ENCODE results near the gene SLC9A9. TPM values are rescaled to one million over a fixed set of nuclear protein-coding genes. Genes with fewer than 3 reads are reported as not detected.

The SLC9A9 gene
- total RNA-seq, 1 experiment from 2014 or later = 1.4 TPM

DNA sequence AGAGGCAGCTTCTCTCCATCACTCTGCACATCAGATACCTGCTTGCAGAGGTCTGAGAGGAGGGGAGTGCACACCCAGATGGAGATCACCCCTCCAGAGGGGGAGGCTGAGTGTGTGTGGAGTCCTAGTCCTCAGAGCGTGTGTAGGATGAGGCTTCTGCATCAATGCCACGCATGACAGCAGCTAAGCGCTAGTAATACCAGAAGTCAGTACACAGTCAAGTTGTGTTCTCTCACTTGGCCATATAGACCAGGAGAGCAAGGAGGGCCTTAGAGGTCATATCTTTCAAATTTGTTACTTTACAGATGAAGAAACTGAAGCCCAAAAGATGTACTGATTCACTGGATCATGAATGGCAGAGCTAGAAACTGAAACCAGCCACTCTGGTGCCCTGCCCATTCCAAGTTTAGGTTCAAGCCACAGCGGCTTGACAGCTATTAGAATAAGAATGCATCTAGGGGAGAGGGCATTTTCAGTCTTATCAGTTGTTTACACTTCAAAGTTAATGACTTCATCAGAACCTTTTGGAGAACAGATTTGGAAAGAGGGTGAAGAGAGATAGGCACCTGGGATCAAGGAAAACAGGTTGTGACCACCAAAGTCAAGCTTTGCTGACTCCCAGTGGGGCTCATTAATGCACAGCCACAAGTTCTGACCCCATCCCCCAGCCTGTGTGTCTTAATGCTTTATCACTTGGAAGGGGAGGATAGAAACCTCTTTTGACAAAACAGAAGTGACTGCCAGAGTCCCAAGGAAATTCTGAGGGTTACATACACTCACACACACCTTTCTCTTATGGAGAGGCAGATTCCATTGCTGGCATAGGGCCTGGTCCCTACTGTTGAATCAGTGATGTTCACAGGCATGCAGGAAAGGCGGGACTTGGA lies 418.4 kb downstream of the SLC9A9 start:
- TF ChIP-seq EZH2 (IDR thresholded peaks at IDR 0.05; ENCODE audit: borderline replicate concordance, low read depth, low read length, poor library complexity, severe bottlenecking) (no peak), CTCF (conservative IDR thresholded peaks at IDR 0.05; ENCODE audit: low read depth, low read length) (no peak)
- BruUV-seq (replicated peaks) = no TSS peak
- intact Hi-C loops (cut with micrococcal nuclease; ENCODE audit: unreplicated experiment) = no loop called here
- no peak for DNase-seq (ENCODE audit: low spot score)
- ChIA-PET CTCF (no interaction called here), POLR2A (ENCODE audit: low non-redundant PET) (no interaction called here)
- H3K9me3 ChIP-seq (ENCODE audit: low read depth, low read length, poor library complexity, severe bottlenecking) = no peaks in the 10 kb centered on the region
- H3K27me3 ChIP-seq (replicated peaks; ENCODE audit: insufficient read depth, low read depth, low read length, poor library complexity) = no peaks in the 10 kb centered on the region
- no peak overlapping the region for H3K27ac ChIP-seq (ENCODE audit: low read depth, low read length, poor library complexity, severe bottlenecking)
- H3K4me3 ChIP-seq (ENCODE audit: low read depth, low read length, poor library complexity, severe bottlenecking) = no peak overlapping the region
- no peaks in the 10 kb centered on the region for H3K36me3 ChIP-seq (ENCODE audit: insufficient read depth, low read length, poor library complexity, severe bottlenecking)
- peaks cover 8% of the 10 kb centered on the region for H3K4me1 ChIP-seq (ENCODE audit: insufficient read depth, low read length, poor library complexity, severe bottlenecking)

DNA sequence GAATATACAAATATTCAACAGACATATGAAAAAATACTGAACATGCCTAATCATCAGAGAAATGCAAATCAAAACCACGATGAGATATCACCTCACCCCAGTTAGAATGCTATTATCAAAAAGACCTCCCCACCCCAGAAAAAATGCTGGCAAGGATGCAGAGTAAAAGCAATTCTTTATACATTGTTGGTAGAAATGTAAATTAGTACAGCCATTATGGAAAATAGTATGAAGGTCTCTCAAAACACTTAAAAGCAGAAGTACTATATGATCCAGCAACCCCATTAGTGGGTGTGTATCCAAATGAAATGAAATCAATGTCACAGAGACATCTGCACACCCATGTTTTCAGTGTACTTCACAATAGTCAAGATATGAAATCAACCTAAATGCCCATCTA lies 420.0 kb downstream of the SLC9A9 start:
- H3K27me3 ChIP-seq (replicated peaks; ENCODE audit: insufficient read depth, low read depth, low read length, poor library complexity) = no peaks in the 10 kb centered on the region
- no peaks in the 10 kb centered on the region for H3K36me3 ChIP-seq (ENCODE audit: insufficient read depth, low read length, poor library complexity, severe bottlenecking)
- DNase-seq (ENCODE audit: low spot score) = no peak
- no peaks in the 10 kb centered on the region for H3K9me3 ChIP-seq (ENCODE audit: low read depth, low read length, poor library complexity, severe bottlenecking)
- BruUV-seq (replicated peaks) = no TSS peak
- intact Hi-C loops (cut with micrococcal nuclease; ENCODE audit: unreplicated experiment) = no loop called here
- no peak overlapping the region for H3K4me3 ChIP-seq (ENCODE audit: low read depth, low read length, poor library complexity, severe bottlenecking)
- TF ChIP-seq CTCF (conservative IDR thresholded peaks at IDR 0.05; ENCODE audit: low read depth, low read length) = no peak
- no peak for TF ChIP-seq EZH2 (IDR thresholded peaks at IDR 0.05; ENCODE audit: borderline replicate concordance, low read depth, low read length, poor library complexity, severe bottlenecking)
- peaks cover 8% of the 10 kb centered on the region for H3K4me1 ChIP-seq (ENCODE audit: insufficient read depth, low read length, poor library complexity, severe bottlenecking)
- ChIA-PET POLR2A (ENCODE audit: low non-redundant PET) (no interaction called here), CTCF (no interaction called here)
- no peak overlapping the region for H3K27ac ChIP-seq (ENCODE audit: low read depth, low read length, poor library complexity, severe bottlenecking)

- no TSS peak for BruUV-seq (replicated peaks)
- ChIA-PET CTCF (no interaction called here), POLR2A (ENCODE audit: low non-redundant PET) (no interaction called here)
- Histone ChIP-seq H3K36me3 (ENCODE audit: insufficient read depth, low read length, poor library complexity, severe bottlenecking) (no peaks in the 10 kb centered on the region), H3K9me3 (ENCODE audit: low read depth, low read length, poor library complexity, severe bottlenecking) (no peaks in the 10 kb centered on the region), H3K27me3 (replicated peaks; ENCODE audit: insufficient read depth, low read depth, low read length, poor library complexity) (no peaks in the 10 kb centered on the region), H3K4me1 (ENCODE audit: insufficient read depth, low read length, poor library complexity, severe bottlenecking) (peaks cover 8% of the 10 kb centered on the region), H3K27ac (ENCODE audit: low read depth, low read length, poor library complexity, severe bottlenecking) (no peak overlapping the region), H3K4me3 (ENCODE audit: low read depth, low read length, poor library complexity, severe bottlenecking) (no peak overlapping the region)
- intact Hi-C loops (cut with micrococcal nuclease; ENCODE audit: unreplicated experiment) = no loop called here
- DNase-seq (ENCODE audit: low spot score) = no peak
- no peak for TF ChIP-seq CTCF (conservative IDR thresholded peaks at IDR 0.05; ENCODE audit: low read depth, low read length)
- no peak for TF ChIP-seq EZH2 (IDR thresholded peaks at IDR 0.05; ENCODE audit: borderline replicate concordance, low read depth, low read length, poor library complexity, severe bottlenecking)
Measured at GRCh38 chr3:143427631-143428030, 420.6 kb downstream of the SLC9A9 start.
